Frontal cortex (tissue), 4 donors: ENCODE data around the gene NUP50. TPM values are rescaled to one million over a fixed set of nuclear protein-coding genes. Genes with fewer than 3 reads are reported as not detected.
"Not testable (repeated sequence)": the region's sequence is repeated elsewhere in the genome, so short reads cannot be mapped to it uniquely, and the experiment has no call there.

Experiments used
- DNase-seq, 2 donors: peaks; one replicate each; pipeline ENCODE4 v3.0.0; 2012; ENCODE audit warnings: low spot score in 2 of 2
- FAIRE-seq: peaks from 2 replicates; lab custom pipeline; 2012; peaks lifted over from hg19 to GRCh38; lab: Jason Lieb, UNC
- total RNA-seq: library from RNA; depleted of rRNA; stranded (reverse); fragments of >200 nt; gene quantifications from one replicate; pipeline ENCODE4 v1.2.3, GENCODE V29; 2014
- donor health status: control.
- donor health status: control.
- donor health status: control.

NUP50 gene
- total RNA-seq, 1 donor from 2014 or later, result 56.3 TPM

DNA sequence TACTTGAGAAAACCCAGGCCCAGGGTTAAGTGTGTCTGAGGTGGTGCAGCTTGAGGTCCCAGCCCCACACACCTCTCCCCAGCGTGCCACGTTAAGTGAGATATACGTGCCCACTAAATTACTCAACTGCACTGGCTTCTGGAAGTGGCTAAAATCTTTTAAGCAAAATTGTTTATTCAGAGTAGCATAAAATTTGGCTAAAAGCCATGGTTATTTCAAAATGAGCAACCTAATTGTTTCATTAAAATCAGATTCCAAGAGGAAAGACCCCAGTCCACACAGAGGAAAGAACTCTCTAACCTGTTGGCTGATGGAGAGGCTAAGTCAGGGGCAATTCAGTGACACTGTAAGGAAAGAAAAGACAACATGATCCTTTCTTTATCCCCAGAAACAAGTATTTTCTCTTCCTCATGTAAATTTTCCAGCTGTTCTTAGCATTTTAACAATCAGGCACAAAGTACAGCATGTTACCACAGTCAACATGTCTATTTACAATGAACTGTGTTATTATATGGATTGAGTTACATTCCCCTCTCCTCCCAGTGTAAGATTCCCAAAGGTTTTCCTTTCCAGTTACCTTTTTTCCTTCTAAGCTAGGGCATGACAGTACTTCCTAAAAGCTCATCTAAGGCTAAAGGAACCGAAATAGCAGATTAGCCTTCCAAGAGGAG lies 26.6 kb downstream of the NUP50 start:
- FAIRE-seq (no peak), DNase-seq (no peak)

- FAIRE-seq, DNase-seq: not testable (repeated sequence)
These were observed 28.0 kb downstream of the NUP50 start for GRCh38 chr22:45191746-45192145.

DNA sequence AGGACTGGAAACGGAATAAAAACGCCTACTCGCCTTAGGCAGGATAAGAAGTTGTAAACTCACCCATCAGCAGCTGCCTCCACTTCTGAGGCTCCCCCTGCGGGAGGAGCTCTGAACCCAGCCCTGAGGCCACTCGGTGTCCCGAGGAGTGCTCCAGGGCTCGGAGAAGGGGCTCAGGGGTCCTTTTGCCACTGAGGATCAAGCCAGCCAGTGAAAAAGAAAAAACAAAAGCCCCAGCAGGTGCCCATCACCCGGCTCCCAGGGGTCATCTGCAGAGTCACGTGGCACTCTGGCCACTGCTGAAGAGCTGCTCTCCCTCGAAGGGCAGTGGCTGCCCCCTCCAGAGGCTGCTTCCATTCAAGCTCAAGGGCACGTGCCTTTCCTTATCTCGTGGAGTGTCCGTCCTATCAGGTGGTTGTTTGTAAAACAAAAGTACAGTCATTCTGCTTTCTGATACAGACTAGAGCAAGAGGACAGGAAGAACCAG lies 29.0 kb downstream of the NUP50 start:
- peak in 1 of 2 donors; percentile 16 for DNase-seq
- no peak for FAIRE-seq

DNA sequence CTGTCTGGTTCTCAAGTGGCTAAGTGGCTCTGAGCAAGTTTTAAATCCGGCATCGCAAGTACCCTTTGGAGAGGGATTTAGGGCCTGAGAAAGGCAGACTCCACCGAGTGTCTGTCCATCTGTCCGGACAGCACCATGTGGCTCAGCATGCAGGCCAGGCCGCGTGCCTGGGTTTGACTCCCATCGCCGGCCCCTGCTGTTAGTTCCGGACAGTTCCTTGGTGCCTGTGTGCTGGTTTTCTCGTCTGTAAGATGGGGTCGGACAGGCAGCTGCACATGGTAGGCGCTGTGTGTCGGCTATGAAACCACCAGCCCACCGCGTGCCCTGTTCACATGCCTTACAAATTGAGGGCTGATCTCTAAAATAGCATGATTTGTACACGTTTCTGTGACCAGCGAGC lies 31.0 kb downstream of the NUP50 start:
- FAIRE-seq, result no peak
- peak in 1 of 2 donors; percentile 13 for DNase-seq

- FAIRE-seq (no peak), DNase-seq (no peak)
These were observed 31.9 kb downstream of the NUP50 start for GRCh38 chr22:45195616-45196015.

DNA sequence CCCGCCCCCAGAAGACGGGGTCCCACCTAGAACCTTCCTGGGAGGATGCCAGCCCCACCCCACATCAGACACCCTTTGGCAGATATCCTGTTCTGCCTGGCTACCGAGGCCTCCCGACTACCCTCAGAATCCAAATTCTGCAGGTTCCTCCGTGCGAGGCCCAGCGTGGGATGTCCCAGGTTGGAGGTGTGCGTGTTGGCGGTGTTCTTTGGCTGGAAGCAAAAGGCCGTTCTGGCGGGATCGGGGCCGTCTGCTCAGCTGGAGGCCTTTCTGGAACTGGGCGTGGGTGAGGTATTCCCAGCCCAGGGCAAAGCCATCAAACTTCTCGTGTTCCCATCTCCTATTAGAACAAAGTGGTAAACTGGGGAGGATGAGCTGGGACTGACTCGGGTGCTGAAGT lies 32.6 kb downstream of the NUP50 start:
- DNase-seq (no peak), FAIRE-seq (no peak)

- DNase-seq (peak in 1 of 2 donors; percentile 13), FAIRE-seq (no peak)
These were observed 33.3 kb downstream of the NUP50 start for GRCh38 chr22:45196926-45197605.

DNA sequence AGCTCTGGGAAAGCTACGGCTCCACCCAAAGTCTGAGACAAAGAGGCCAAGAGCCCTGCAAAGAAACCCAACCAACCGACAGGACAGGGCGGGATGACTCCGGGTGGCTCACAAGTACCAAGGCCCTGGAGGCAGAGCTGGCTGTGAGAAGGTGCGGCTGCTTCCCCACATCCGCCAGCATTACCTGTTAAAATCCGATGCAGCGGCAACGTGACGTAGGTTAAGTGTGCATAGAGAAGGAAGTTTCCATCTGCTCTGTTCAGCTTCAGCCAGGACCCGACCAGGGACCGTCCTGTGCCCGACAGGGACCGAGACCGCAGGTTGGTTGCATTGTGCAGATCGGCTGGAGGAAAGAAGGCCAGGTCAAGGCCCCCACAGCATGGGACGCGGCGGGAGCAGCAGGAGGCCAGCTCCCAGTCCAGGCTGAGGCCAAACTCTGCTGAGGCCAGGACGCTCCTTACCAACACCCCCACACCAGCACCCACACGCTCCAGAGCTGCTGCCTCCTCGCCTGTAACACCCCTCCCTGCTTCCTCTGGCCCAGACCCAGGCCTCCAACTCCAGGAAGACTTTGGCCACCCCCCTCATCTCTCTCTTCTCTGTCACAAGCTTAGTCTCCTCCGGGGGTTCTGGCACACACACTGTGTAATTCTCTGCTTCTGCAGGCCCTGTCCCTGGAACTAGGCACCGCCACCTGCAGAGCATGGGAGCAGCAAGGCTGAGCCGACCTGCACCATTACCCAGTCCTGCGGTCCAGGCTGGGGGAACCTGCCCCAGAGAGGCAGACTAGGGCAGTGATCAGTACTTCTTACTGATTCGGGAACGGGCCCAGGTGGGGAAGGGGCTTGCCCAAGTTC lies 34.1 kb downstream of the NUP50 start:
- DNase-seq (peak in 1 of 2 donors; percentile 26), FAIRE-seq (no peak)

DNA sequence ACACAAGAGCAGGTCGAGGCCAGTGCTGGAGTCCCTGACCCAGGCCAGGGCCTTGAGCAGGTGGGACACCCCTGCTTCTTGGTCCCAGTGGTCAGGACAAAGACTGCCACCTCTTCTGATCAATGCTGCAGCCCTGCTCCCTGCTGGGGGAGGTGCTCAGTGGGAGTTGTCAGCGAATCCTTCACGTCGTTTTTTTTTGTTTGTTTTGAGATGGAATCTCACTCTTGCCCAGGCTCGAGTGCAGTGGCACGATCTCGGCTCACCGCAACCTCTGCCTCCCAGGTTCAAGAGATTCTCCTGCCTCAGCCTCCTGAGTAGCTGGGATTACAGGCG lies 34.7 kb downstream of the NUP50 start:
- FAIRE-seq (no peak), DNase-seq (no peak)

GRCh38 chr22:45199723-45200122 lies 36.0 kb downstream of the NUP50 start:
- no peak for DNase-seq
- FAIRE-seq, result no peak

GRCh38 chr22:45200230-45200629 lies 36.5 kb downstream of the NUP50 start:
- DNase-seq (no peak), FAIRE-seq (no peak)

GRCh38 chr22:45200860-45201511 lies 37.3 kb downstream of the NUP50 start:
- DNase-seq (no peak), FAIRE-seq (no peak)

GRCh38 chr22:45201678-45202332 lies 38.1 kb downstream of the NUP50 start:
- DNase-seq (peak in 1 of 2 donors; percentile 9), FAIRE-seq (no peak)

DNA sequence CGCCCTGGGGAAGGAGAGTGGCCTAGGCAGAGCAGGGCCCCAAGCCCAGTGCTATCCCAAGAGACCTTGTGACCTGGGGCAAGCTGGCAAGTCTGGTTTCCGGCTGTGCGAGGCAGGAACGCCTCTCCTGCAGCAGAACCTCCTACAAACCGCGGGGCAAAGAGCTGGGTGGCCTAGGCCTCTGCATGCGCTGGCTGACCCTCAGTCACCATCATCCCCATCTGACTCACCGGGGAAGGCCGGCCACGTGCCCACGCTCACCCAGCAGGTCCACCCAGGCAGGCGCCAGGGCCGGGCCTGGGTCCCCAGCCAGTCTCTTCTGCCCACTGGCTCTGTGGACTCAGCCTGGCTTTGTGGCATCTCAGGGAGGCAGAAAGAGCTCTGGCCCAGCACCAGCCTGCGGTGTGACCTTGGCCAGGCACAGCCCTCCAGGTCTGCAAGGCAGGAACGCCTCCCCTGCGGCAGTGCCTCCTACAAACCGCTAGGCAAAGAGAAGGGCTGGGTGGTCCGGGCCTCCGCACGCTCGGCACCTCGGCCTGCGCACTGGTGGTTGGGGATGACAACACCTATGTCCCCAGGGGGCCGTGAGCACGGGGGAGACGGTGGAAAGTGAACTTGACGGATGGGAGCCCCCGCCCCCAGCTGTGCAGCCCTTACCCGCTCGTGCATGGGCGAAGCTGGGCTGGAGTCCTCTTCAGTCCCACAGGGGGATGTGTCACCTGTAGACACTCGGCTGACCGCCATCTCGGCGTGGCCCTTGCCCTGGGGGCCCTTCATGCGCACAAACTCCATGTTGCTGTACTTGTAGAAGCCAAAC lies 38.8 kb downstream of the NUP50 start:
- FAIRE-seq, result no peak
- peak in 1 of 2 donors; percentile 10 for DNase-seq

DNA sequence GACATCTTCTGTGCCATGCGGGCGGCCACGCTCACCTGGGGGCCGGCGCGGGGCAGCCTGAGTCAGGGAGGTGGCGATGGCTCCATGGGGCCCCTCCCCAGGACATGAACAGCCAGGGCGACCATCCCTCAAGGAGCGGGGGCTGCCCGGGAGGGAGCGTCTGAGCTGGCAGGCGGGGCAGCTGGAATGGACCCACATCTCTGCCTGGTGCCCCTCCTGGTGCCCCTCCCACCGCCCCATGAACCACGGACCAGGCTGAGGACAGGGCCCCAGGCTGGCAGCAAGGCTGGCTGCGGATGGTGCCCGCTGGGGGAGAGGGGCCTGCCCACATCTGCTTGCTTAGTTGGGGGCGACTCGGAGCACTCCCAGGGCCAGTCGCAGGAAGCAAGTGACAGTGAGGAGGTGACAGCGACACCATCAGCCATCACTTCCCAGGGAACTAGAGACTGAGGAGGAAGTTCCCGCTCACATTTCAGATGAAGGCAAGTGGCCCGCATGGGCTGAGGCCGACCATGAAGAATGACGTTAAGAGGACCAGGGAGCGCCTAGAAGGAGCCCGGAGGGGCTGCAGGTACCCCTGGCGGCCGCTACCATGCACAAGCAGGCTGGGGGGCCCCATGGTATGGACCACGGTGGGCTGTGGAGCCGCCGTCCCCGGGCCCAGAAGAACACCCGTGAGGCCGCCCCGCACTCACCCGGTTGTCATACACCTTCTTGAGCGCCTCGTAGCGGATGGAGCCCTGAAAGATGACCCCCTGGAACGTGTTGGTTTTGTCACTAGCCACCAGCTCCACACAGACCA lies 39.6 kb downstream of the NUP50 start:
- no peak for DNase-seq

GRCh38 chr22:45204241-45204640 lies 40.5 kb downstream of the NUP50 start:
- FAIRE-seq (no peak), DNase-seq (no peak)

More for the DNA sequence above, 39.6 kb downstream of the NUP50 start:
- FAIRE-seq, result no peak

GRCh38 chr22:45204819-45205218 lies 41.1 kb downstream of the NUP50 start:
- no peak for FAIRE-seq
- no peak for DNase-seq
